Neural progenitor cell (in vitro differentiated cells): Measurements from ENCODE around the gene LRRC15. TPM values are rescaled to one million over a fixed set of nuclear protein-coding genes. Genes with fewer than 3 reads are reported as not detected.

ENCODE experiments used
- DNase-seq: peaks from one replicate; pipeline ENCODE4 v3.0.0-alpha.2; 2016; ENCODE audit warnings: low spot score
- H2AFZ ChIP-seq: fragments of 200-600 bp; sonication (generic); replicated peaks from 2 replicates; pipeline ENCODE4 v1.6.1; 2016; ENCODE audit warnings: antibody characterized with exemption
- H3F3A ChIP-seq: fragments of 200-600 bp; sonication (generic); 2 replicates; pipeline ENCODE4 v1.6.1; 2016; ENCODE audit warnings: antibody characterized with exemption, low read depth
- H3K27ac ChIP-seq: fragments of 200-600 bp; sonication (generic); 2 replicates; pipeline ENCODE4 v1.5.1; 2016; ENCODE audit warnings: mild to moderate bottlenecking
- H3K27me3 ChIP-seq: fragments of 200-600 bp; sonication (generic); 2 replicates; pipeline ENCODE4 v1.6.1; 2016; ENCODE audit warnings: mild to moderate bottlenecking, moderate library complexity
- H3K36me3 ChIP-seq: fragments of 200-600 bp; sonication (generic); 2 replicates; pipeline ENCODE4 v1.5.1; 2016
- H3K4me1 ChIP-seq: fragments of 200-600 bp; sonication (generic); 2 replicates; pipeline ENCODE4 v1.6.1; 2016; ENCODE audit warnings: mixed run types
- H3K4me2 ChIP-seq: fragments of 200-600 bp; sonication (generic); 2 replicates; pipeline ENCODE4 v1.6.1; 2016
- H3K4me3 ChIP-seq: fragments of 200-600 bp; sonication (generic); 2 replicates; pipeline ENCODE4 v1.5.1; 2016
- H3K79me2 ChIP-seq: fragments of 200-600 bp; sonication (generic); 2 replicates; pipeline ENCODE4 v1.6.1; 2016; ENCODE audit warnings: low read depth
- H3K9ac ChIP-seq: fragments of 200-600 bp; sonication (generic); 2 replicates; pipeline ENCODE4 v1.6.1; 2016
- H3K9me3 ChIP-seq: fragments of 200-600 bp; sonication (generic); 2 replicates; pipeline ENCODE4 v1.5.1; 2016; ENCODE audit warnings: low read depth
- H4K20me1 ChIP-seq: fragments of 200-600 bp; sonication (generic); 2 replicates; pipeline ENCODE4 v1.6.1; 2016; ENCODE audit warnings: low read depth
- H3K27ac Mint-ChIP-seq: 3 replicates; pipeline ENCODE4 v1.8.0; 2021; ENCODE audit warnings: mixed read lengths
- H3K27me3 Mint-ChIP-seq: 2 replicates; pipeline ENCODE4 v1.8.0; 2022; ENCODE audit warnings: low read depth, mild to moderate bottlenecking, inconsistent platforms, moderate library complexity, mixed read lengths; ENCODE audit not compliant: insufficient read depth
- H3K36me3 Mint-ChIP-seq: 3 replicates; pipeline ENCODE4 v1.8.0; 2021; ENCODE audit warnings: mixed read lengths
- H3K4me1 Mint-ChIP-seq: 3 replicates; pipeline ENCODE4 v1.8.0; 2021; ENCODE audit warnings: mixed read lengths
- H3K4me3 Mint-ChIP-seq: 3 replicates; pipeline ENCODE4 v1.8.0; 2021; ENCODE audit warnings: mild to moderate bottlenecking, moderate library complexity, mixed read lengths
- H3K9me3 Mint-ChIP-seq: 3 replicates; pipeline ENCODE4 v1.8.0; 2020; ENCODE audit warnings: mixed read lengths
- CTCF ChIP-seq: fragments of 200-600 bp; sonication (generic); IDR thresholded peaks from 2 replicates; pipeline ENCODE4 v1.5.1; 2017; ENCODE audit warnings: antibody characterized with exemption, mild to moderate bottlenecking
- EZH2 ChIP-seq: fragments of 200-600 bp; sonication (generic); IDR thresholded peaks from 2 replicates; pipeline ENCODE4 v1.6.1; 2017; ENCODE audit warnings: antibody characterized with exemption, mild to moderate bottlenecking, moderate library complexity
- EZH2phosphoT487 ChIP-seq: fragments of 200-600 bp; sonication (generic); IDR thresholded peaks from 2 replicates; pipeline ENCODE4 v1.6.1; 2017; ENCODE audit warnings: antibody characterized with exemption
- total RNA-seq: library from RNA; depleted of rRNA; stranded (reverse); fragments of >200 nt; gene quantifications from 2 replicates; pipeline ENCODE4 v1.2.3, GENCODE V29; 2015; ENCODE audit warnings: low replicate concordance

LRRC15 gene
- total RNA-seq, 1 donor from 2014 or later, result not detected

- Histone ChIP-seq H3K27me3 (peaks cover 24% of the 10 kb centered on the region), H3K9me3 (no peaks in the 10 kb centered on the region), H3K4me1 (no peaks in the 10 kb centered on the region), H3K27ac (no peak overlapping the region), H3K36me3 (no peaks in the 10 kb centered on the region), H3K9ac (no peak overlapping the region), H3K4me3 (peak overlapping the region; percentile 48), H3K79me2 (no peaks in the 10 kb centered on the region), H4K20me1 (no peaks in the 10 kb centered on the region), H3K4me2 (peak overlapping the region; percentile 84), H3F3A (peaks cover 14% of the 10 kb centered on the region), H2AFZ (peak overlapping the region; percentile 80)
- Mint-ChIP-seq H3K4me3 (peak overlapping the region; percentile 82), H3K27me3 (peaks cover 55% of the 10 kb centered on the region), H3K4me1 (peaks cover 15% of the 10 kb centered on the region), H3K27ac (no peak overlapping the region), H3K36me3 (no peaks in the 10 kb centered on the region), H3K9me3 (no peaks in the 10 kb centered on the region)
- peak; percentile 99 for TF ChIP-seq CTCF
- TF ChIP-seq EZH2phosphoT487, result peak; percentile 56
- TF ChIP-seq EZH2, result peak; percentile 80
- peak; percentile 90 for DNase-seq
Measured at GRCh38 chr3:194333212-194333980, 36.1 kb downstream of the LRRC15 start.

- Mint-ChIP-seq H3K27me3 (peaks cover 55% of the 10 kb centered on the region), H3K4me1 (peaks cover 15% of the 10 kb centered on the region), H3K4me3 (peak overlapping the region; percentile 82), H3K9me3 (no peaks in the 10 kb centered on the region), H3K36me3 (no peaks in the 10 kb centered on the region), H3K27ac (no peak overlapping the region)
- Histone ChIP-seq H3K4me1 (no peaks in the 10 kb centered on the region), H3K4me2 (no peak overlapping the region), H2AFZ (no peak overlapping the region), H3K79me2 (no peaks in the 10 kb centered on the region), H3K27ac (no peak overlapping the region), H3K36me3 (no peaks in the 10 kb centered on the region), H3K27me3 (peaks cover 24% of the 10 kb centered on the region), H3K4me3 (no peak overlapping the region), H3F3A (peaks cover 17% of the 10 kb centered on the region), H3K9me3 (no peaks in the 10 kb centered on the region), H4K20me1 (no peaks in the 10 kb centered on the region), H3K9ac (no peak overlapping the region)
- no peak for DNase-seq
- TF ChIP-seq EZH2phosphoT487 (no peak), CTCF (no peak), EZH2 (no peak)
Measured at GRCh38 chr3:194332858-194333211, 36.7 kb downstream of the LRRC15 start.

- no peak overlapping the region for H3K4me3 Mint-ChIP-seq
- peaks cover 15% of the 10 kb centered on the region for H3K4me1 Mint-ChIP-seq
- no peak overlapping the region for H3K27ac ChIP-seq
- H3F3A ChIP-seq, result peaks cover 39% of the 10 kb centered on the region
- no peak for DNase-seq
- H4K20me1 ChIP-seq, result no peaks in the 10 kb centered on the region
- no peak overlapping the region for H3K27ac Mint-ChIP-seq
- peaks cover 46% of the 10 kb centered on the region for H3K27me3 Mint-ChIP-seq
- H3K79me2 ChIP-seq, result no peaks in the 10 kb centered on the region
- H3K36me3 ChIP-seq, result no peaks in the 10 kb centered on the region
- H3K4me1 ChIP-seq, result no peaks in the 10 kb centered on the region
- no peak overlapping the region for H3K4me3 ChIP-seq
- TF ChIP-seq EZH2phosphoT487 (no peak), CTCF (no peak), EZH2 (no peak)
- H3K9me3 Mint-ChIP-seq, result no peaks in the 10 kb centered on the region
- no peak overlapping the region for H3K9ac ChIP-seq
- H3K27me3 ChIP-seq, result peaks cover 24% of the 10 kb centered on the region
- no peak overlapping the region for H3K4me2 ChIP-seq
- no peaks in the 10 kb centered on the region for H3K36me3 Mint-ChIP-seq
- no peak overlapping the region for H2AFZ ChIP-seq
- H3K9me3 ChIP-seq, result no peaks in the 10 kb centered on the region
Measured at GRCh38 chr3:194330579-194330978, 39.0 kb downstream of the LRRC15 start.
